Activated naive CD8-positive, alpha-beta T cell (primary cell): ENCODE data around the gene EIF6.
"Not testable (repeated sequence)": the region's sequence is repeated elsewhere in the genome, so short reads cannot be mapped to it uniquely, and the experiment has no call there.

ENCODE experiments used
- H3K27ac Mint-ChIP-seq: one replicate; pipeline ENCODE4 v1.8.0; 2021; ENCODE audit warnings: mixed read lengths
- H3K27me3 Mint-ChIP-seq: one replicate; pipeline ENCODE4 v1.8.0; 2021; ENCODE audit warnings: mixed read lengths
- H3K36me3 Mint-ChIP-seq: one replicate; pipeline ENCODE4 v1.8.0; 2021; ENCODE audit warnings: mixed read lengths
- H3K4me1 Mint-ChIP-seq: one replicate; pipeline ENCODE4 v1.8.0; 2021; ENCODE audit warnings: low read depth, mixed read lengths
- H3K4me3 Mint-ChIP-seq: one replicate; pipeline ENCODE4 v1.8.0; 2021; ENCODE audit warnings: mild to moderate bottlenecking, mixed read lengths
- H3K9me3 Mint-ChIP-seq: one replicate; pipeline ENCODE4 v1.8.0; 2021; ENCODE audit warnings: low read depth, mixed read lengths

The EIF6 gene

DNA sequence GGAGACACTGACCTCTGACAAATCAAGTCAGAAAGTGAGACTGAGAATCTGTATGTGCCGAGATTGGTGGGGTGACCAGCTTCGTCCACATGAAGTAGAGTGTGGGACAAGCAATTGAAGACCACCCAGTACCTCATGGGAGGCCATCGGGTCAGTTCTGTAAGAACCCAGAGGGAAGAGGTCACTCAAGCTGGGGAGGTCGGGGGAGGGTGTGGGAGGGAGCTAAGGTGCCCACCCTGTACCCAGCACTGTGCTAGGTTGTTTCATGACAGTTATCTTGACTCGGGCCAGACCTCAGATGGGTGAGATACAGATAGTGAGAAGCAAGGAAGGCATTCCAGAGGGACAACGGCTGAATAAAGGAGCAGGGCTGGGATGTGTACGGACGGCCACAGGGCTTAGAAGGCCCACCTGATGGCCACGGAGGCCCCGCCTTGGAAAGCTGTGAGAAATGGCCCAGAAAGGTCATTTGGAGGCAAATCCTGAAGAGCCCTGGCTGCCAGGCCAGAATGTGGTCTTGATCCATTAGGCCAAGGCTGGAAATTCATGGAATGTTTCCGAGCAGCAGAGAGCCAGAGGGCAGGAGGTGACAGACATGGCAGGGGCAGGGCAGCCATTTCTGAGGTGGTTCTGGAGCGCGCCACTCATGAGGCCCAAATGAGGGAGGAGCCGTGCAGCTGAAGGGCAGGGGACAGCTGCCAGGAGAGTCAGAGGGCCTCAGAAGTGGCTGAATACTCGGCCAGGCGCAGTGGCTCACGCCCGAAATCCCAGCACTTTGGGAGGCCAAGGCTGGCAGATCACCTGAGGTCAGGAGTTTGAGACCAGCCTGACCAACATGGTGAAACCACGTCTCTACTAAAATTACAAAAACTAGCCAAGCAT is 14.3 kb downstream of the EIF6 start:
- peaks cover 2% of the 10 kb centered on the region for H3K4me1 Mint-ChIP-seq
- H3K4me3 Mint-ChIP-seq: no peak overlapping the region
- no peaks in the 10 kb centered on the region for H3K36me3 Mint-ChIP-seq
- H3K9me3 Mint-ChIP-seq: no peaks in the 10 kb centered on the region
- no peaks in the 10 kb centered on the region for H3K27me3 Mint-ChIP-seq
- peak overlapping the region; percentile 16 for H3K27ac Mint-ChIP-seq

DNA sequence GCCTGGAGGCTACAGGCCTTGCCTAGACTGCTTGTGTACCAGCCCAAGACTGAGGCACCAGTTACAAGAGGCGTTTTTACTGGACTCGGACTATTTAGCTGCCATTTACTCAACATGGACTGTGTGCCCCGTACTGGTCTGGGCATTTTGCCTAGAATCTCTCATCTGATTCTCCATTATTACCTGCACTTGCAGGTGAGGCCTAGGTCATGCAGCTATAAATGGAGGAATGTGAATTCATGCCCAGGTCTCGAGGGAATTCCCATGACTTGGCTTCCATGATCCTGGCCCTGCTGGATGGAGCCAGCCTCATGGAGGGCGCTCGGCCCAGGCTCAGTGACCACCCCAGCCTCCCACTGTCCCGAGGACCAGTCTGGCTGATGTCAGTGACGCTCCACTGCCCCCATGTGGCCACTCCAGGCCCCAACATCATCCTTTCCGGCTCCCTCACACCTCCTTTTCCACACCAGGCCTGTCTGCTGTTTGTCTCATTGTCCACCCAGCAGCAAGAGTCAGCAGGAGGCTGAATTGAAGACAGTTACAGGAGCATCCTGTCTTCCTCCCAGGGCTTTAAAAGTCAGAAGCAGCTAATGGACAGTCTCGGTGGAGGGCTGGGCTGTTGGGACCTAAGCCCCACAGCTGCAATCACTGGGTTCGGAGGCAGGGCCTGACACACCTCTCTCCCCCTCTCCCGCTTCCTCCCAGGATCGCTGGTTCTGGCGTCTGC is 15.4 kb downstream of the EIF6 start:
- Mint-ChIP-seq H3K27ac (no peak overlapping the region), H3K36me3 (no peaks in the 10 kb centered on the region), H3K27me3 (no peaks in the 10 kb centered on the region), H3K9me3 (no peaks in the 10 kb centered on the region), H3K4me3 (no peak overlapping the region), H3K4me1 (peaks cover 2% of the 10 kb centered on the region)

DNA sequence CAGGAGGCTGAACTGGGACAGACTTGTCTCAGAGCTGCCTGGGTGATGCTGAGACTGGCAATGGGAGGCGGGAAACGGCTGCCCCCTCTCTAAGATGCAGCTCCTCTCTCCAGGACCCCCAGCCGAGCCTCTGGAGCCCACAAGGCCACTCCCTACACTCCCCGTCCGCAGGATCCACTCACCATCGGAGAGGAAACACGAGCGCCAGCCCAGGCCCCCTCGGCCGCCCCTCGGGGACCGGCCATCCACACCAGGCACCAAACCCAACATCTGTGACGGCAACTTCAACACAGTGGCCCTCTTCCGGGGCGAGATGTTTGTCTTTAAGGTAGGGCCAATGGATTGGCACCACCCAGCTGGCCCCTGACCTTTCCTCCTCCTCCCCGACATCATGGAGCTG is 17.5 kb downstream of the EIF6 start:
- Mint-ChIP-seq H3K27me3 (no peaks in the 10 kb centered on the region), H3K4me3 (no peak overlapping the region), H3K4me1 (peaks cover 2% of the 10 kb centered on the region), H3K36me3 (no peaks in the 10 kb centered on the region), H3K9me3 (no peaks in the 10 kb centered on the region), H3K27ac (no peak overlapping the region)

DNA sequence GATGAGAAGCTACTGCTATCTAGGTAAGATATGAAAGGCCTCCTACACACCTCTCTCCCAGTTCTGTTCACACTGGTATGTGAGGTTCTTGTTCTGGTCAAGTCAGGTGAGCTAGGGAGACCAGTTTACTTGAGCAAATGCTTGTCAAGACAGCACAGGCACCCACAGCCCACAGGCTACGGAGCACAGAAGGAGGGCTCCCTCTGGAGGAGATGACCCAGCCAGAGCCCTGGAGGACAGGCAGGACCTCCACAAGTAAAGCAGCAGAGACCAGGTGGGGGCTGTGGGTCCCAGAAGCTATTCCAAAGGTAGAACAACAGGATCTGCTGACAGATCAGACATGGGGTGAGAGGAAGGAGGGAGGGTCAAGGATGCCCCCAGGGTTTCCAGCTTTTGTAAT is 19.8 kb downstream of the EIF6 start:
- Mint-ChIP-seq H3K27me3 (no peaks in the 10 kb centered on the region), H3K36me3 (no peaks in the 10 kb centered on the region), H3K9me3 (no peaks in the 10 kb centered on the region), H3K4me1 (peaks cover 2% of the 10 kb centered on the region), H3K4me3 (no peak overlapping the region), H3K27ac (no peak overlapping the region)

DNA sequence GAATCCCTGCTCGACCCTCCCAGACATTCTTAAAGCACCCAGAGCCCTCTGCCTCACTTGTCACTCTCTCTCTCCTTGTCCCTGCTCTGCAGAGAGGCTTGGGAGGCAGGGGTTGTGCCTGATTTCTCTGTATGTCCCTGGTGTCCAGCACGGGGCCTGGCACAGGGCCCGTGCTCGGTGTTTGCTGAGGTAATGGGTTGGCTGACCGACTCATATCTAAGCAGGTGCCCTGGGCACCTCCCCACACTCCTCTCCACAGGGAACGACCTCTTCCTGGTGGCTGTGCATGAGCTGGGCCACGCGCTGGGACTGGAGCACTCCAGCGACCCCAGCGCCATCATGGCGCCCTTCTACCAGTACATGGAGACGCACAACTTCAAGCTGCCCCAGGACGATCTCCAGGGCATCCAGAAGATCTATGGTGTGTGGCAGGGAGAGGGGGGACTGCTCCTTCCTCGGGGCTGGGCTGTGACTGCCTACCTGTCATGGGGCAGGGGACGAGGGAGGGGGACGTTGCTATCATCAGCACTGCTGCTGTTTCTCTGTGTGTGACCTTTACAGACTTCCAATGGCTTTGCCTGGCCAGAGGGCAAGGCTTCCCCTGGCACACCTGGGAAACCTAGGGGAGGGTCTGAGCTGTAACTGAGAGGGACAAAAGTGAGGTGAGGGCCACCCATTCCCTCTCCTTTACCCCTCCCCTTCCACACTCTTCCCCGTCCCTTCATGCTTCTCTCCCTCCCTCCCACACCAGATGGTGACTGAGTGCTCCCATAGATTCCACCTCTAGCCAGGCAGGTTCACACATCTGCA is 20.8 kb downstream of the EIF6 start:
- no peaks in the 10 kb centered on the region for H3K36me3 Mint-ChIP-seq
- H3K4me3 Mint-ChIP-seq: no peak overlapping the region
- no peak overlapping the region for H3K27ac Mint-ChIP-seq
- peaks cover 2% of the 10 kb centered on the region for H3K4me1 Mint-ChIP-seq
- H3K27me3 Mint-ChIP-seq: no peaks in the 10 kb centered on the region
- H3K9me3 Mint-ChIP-seq: no peaks in the 10 kb centered on the region

DNA sequence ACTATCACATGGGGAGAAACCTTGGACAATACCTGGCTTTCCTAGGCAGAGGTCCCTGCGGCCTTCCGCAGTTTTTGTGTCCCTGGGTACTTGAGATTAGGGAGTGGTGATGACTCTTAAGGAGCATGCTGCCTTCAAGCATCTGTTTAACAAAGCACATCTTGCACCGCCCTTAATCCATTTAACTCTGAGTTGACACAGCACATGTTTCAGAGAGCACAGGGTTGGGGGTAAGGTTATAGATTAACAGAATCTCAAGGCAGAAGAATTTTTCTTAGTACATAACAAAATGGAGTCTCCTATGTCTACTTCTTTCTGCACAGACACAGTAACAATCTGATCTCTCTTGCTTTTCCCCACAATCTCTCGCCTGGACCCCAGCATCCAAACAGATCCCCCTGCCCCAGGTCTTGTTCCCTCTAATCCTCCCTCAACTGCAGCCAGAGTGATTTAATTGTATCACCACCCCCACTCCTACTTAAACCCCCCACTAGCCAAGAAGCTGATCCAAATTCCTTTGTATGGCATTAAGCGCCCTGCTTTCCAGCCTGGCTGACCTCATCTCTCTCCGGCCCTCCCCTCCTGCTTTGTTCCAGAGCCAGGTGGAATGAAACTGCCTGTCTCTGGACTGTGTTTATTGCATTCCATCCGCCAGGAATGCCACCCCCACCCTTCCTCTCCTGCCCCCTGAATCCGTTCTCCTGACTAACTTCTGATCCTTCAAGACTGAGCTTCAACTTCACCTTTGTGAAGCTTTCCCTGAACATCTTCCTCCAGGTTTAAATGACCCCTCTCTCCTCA is 21.6 kb downstream of the EIF6 start:
- H3K4me3 Mint-ChIP-seq, H3K27me3 Mint-ChIP-seq, H3K27ac Mint-ChIP-seq, H3K4me1 Mint-ChIP-seq, H3K36me3 Mint-ChIP-seq, H3K9me3 Mint-ChIP-seq: not testable (repeated sequence)

DNA sequence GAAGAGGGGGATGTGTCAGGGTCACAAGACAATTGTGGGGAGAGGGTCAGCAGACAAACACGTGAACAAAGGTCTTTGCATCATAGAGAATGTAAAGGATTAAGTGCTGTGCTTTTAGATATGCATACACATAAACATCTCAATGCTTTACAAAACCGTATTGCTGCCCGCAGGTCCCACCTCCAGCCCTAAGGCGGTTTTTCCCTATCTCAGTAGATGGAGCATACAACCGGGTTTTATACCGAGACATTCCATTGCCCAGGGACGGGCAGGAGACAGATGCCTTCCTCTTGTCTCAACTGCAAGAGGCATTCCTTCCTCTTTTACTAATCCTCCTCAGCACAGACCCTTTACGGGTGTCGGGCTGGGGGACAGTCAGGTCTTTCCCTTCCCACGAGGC is 22.3 kb downstream of the EIF6 start:
- not testable (repeated sequence) for H3K27me3 Mint-ChIP-seq, H3K36me3 Mint-ChIP-seq, H3K4me1 Mint-ChIP-seq

DNA sequence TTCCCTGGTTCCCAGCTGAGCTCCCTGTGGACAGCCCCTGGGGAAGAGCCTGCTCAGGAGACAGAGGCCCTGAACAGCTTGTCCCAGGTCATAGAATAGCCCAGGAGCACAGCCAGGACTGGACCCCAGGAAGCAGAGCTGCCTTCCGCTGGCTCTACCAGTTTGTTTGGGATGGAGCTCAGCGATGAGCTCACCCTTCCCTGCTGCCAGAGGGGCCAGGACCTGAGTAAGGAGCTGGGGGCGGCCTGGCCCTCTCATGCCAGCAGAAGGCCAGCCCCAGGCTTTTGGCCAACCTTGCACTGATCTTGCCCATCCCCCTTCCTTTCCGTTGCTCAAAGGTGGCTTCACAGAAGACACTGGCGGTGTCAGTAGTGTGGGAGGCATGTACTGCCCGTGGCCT is 24.1 kb downstream of the EIF6 start:
- Mint-ChIP-seq H3K27ac (no peak overlapping the region), H3K9me3 (no peaks in the 10 kb centered on the region)

More for the DNA sequence above, 22.3 kb downstream of the EIF6 start:
- H3K27ac Mint-ChIP-seq, H3K4me3 Mint-ChIP-seq, H3K9me3 Mint-ChIP-seq: not testable (repeated sequence)

DNA sequence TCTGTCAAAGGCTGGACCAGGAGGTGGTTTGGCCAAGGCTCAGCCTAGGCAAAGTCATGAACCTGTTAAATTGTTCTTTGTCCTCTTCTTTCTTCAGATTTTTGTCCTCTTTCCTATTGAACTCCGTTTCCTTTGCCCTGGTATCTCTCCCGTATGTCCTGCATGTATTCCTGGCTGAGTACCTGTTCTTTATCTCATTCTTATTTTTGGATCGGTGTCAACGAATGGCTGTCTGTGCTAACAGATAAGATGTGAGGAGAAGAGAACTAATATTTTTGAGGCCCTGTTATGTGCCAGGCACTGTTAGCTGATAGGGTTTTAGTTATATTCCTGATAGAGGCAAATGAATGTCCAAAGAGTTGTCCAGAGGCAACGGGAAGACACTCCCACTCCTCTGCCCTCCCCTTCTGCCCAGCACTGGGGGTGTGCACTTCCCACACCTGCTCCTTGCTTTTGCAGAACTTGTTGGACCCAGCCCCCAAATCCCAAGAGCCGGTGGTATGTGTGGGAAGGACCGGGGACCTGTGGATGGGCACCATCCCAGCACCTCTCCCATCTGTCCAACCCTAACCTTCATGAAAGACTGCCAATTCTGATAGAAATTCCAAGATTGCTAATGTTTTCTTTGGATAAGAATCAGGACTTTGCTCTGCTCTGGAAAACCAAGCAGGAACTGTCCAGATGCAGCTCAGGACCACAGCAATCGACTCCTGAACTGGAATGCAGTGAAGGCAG is 27.2 kb downstream of the EIF6 start:
- Mint-ChIP-seq H3K27ac (no peak overlapping the region), H3K27me3 (no peaks in the 10 kb centered on the region), H3K9me3 (no peaks in the 10 kb centered on the region), H3K4me1 (peaks cover 6% of the 10 kb centered on the region), H3K36me3 (peaks cover 6% of the 10 kb centered on the region), H3K4me3 (no peak overlapping the region)

More for the DNA sequence above, 24.1 kb downstream of the EIF6 start:
- Mint-ChIP-seq H3K27me3 (no peaks in the 10 kb centered on the region), H3K4me1 (no peaks in the 10 kb centered on the region), H3K36me3 (peaks cover 4% of the 10 kb centered on the region), H3K4me3 (no peak overlapping the region)

DNA sequence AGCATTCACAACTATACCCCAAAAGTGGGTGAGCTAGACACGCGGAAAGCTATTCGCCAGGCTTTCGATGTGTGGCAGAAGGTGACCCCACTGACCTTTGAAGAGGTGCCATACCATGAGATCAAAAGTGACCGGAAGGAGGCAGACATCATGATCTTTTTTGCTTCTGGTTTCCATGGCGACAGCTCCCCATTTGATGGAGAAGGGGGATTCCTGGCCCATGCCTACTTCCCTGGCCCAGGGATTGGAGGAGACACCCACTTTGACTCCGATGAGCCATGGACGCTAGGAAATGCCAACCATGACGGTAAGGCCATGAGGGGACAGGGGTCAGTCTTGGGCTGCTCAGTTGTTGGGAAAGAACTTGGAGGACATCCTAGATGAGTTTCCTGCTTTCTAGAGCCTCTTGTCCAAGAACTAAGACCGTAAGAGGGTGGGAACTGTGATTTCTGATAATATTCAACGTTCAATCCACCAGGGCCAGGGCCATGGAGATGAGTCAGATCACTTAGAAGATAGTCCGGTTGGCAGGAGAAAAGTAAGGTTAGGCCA is 30.0 kb downstream of the EIF6 start:
- H3K4me1 Mint-ChIP-seq: peaks cover 23% of the 10 kb centered on the region
- H3K27ac Mint-ChIP-seq: no peak overlapping the region
- peaks cover 6% of the 10 kb centered on the region for H3K36me3 Mint-ChIP-seq
- no peaks in the 10 kb centered on the region for H3K27me3 Mint-ChIP-seq
- H3K4me3 Mint-ChIP-seq: no peak overlapping the region
- H3K9me3 Mint-ChIP-seq: no peaks in the 10 kb centered on the region

DNA sequence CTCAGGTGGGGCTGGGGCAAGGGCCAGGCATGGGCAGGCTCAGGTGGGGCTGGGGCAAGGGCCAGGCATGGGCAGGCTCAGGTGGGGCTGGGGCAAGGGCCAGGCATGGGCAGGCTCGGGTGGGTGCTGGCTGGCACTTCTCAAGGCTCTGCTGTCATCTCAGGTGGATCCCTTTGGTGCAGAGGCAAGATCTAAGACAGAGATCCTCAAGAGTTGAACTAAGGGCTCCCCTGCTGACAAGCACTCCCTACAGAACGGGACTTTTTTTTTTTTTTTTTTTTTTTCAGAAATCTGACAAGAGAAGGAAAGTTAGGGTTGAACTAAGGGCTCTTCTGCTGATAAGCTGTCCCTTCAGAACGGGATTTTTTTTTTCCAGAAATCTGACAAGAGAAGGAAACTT is 31.6 kb downstream of the EIF6 start:
- H3K9me3 Mint-ChIP-seq: no peaks in the 10 kb centered on the region
- peaks cover 2% of the 10 kb centered on the region for H3K36me3 Mint-ChIP-seq
- peaks cover 23% of the 10 kb centered on the region for H3K4me1 Mint-ChIP-seq
- H3K27ac Mint-ChIP-seq: no peak overlapping the region
- H3K4me3 Mint-ChIP-seq: no peak overlapping the region
- no peaks in the 10 kb centered on the region for H3K27me3 Mint-ChIP-seq

DNA sequence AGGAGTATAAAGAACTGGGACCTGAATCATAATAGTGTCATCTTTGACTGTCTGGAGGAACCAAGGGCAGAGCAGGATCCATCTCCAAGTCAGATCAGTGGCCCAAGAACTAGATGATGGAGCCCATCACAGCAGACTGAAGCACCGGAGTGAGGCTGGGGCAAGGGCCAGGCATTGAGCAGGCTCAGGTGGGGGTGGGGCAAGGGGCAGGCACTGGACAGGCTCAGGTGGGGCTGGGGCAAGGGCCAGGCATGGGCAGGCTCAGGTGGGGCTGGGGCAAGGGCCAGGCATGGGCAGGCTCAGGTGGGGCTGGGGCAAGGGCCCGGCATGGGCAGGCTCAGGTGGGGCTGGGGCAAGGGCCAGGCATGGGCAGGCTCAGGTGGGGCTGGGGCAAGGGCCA is 32.0 kb downstream of the EIF6 start:
- not testable (repeated sequence) for H3K4me3 Mint-ChIP-seq, H3K36me3 Mint-ChIP-seq, H3K9me3 Mint-ChIP-seq, H3K27me3 Mint-ChIP-seq
- Mint-ChIP-seq H3K4me1 (peaks cover 23% of the 10 kb centered on the region), H3K27ac (peak overlapping the region; percentile 77)

DNA sequence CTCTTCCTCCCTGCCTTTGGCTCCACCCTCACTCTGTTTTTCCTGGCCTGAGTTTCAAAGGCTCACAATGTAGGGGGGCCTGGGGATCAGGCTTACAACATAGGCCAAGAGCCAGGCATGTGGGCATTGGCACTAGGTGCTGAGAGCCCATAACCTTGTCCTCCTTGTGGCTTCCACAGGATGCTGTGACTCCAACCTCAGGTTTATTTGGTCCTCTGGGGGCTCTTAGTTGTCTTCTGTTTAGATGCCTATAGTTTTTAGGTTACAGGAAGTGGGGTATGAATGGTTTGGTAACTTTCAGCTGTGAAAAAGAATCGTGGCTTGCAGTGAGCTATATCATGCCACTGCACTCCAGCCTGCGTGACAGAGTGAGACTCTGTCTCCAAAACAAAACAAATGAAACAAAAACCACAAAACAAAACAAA is 32.5 kb downstream of the EIF6 start:
- Mint-ChIP-seq H3K4me3 (peak overlapping the region; percentile 2), H3K4me1 (peaks cover 23% of the 10 kb centered on the region), H3K9me3 (no peaks in the 10 kb centered on the region), H3K27ac (peak overlapping the region; percentile 77), H3K36me3 (peaks cover 7% of the 10 kb centered on the region), H3K27me3 (no peaks in the 10 kb centered on the region)

DNA sequence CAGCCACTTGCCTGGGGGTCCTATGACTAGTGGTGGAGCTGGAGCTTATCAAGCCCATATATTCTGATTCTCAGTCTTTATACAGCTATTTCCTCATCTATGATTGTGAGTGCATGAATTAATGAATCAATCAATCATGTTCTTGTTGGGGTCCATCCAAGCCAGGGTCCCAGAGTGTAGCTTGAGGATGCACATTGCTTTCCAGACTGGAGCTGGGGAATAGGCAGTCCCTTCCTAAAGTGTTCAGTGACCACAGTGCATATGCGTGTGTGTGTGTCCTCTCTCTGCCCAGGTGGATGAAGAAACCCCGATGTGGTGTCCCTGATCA is 33.0 kb downstream of the EIF6 start:
- Mint-ChIP-seq H3K9me3 (no peaks in the 10 kb centered on the region), H3K36me3 (peaks cover 7% of the 10 kb centered on the region), H3K27ac (peak overlapping the region; percentile 77), H3K27me3 (no peaks in the 10 kb centered on the region), H3K4me3 (no peak overlapping the region), H3K4me1 (peaks cover 23% of the 10 kb centered on the region)
